ENCODE results near the gene RAD51AP2.
"Not testable (repeated sequence)": the region's sequence is repeated elsewhere in the genome, so short reads cannot be mapped to it uniquely, and the experiment has no call there.

The RAD51AP2 gene

DNA sequence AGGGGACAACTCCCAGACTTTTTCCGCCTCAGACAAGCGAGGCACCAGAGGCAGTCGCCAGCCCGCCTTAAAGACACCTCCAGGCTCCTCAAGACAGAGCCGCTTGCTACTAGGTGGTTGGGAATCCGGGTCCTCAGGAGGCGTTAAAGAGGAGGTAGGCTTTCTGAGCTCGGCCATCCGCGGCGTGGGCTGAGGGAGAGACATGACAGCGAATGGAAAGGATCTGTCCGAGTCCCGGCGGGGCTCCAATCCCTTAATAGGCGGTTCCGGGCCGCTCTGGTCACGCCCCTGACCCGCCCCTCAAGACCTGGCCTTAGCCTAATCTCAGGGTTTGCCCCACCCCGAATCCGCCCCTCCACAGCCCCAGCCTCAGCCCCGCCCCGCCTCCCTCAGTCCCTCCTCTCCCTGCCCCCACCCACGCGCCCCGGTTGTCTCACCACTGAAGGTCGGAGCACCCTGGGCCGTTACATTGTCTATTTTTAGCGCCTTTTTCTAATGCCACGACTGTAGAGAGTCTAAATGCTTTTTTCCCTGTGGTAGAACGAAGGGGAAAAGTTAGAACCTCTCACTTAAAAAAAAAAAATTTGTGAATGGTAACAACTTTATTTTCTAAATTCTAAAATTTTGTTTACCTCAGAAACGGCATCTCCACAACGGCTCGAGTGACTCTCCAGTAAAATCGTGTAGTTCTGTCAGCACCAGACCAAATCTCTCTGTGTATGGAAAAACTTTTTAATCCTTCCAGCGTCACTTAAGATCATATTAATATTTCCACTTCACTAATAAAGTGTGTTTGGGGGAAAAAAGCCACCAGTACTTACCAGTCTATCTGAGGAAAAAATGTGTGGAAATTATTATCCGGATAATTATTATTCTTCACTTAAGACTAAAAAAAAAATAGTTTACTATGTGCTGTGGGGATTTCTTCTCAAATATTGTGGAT lies at the start of gene RAD51AP2:
Gene RAD51AP2 (minus strand): TSS at position 229 of the 943 bp plus-strand sequence. CDS start 25 bp downstream, at position 204.
- DNase-seq, result no peak

DNA sequence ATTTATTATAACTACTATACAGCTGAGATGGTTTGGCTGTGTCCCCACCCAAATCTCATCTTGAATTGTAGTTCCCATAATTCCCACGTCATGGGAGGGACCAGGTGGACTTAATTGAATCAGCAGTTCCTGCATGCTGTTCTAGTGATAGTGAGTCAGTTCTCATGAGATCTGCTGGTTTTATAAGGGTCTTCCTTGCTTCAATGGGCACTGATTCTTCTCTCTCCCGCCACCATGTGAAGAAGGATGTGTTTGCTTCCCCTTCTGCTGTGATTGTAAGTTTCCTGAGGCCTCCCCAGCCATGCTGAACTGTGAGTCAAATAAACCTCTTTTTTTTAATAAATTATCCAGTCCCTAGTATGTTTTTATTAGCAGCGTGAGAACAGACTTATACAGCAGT lies 47.5 kb upstream of the RAD51AP2 start:
- DNase-seq, result not testable (repeated sequence)

DNA sequence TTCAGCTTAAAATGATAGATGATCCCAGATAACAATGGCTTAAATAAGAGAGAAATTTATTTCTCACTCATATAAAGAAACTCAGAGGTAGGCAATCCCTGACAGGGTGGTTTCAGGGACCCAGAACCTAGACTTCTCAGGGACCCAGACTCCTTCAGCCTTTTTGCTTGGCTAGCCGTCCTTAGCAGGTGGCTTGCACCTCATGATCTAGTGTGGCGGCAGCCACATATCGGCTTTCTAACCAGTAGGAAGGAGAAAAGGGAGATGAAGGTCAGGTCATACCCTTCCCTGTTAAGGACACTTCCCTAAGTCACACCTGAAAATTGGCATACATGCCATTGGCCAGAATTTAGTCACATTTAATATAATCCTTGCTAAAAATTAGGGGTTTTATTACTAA lies 40.6 kb upstream of the RAD51AP2 start:
- no peak for DNase-seq

DNA sequence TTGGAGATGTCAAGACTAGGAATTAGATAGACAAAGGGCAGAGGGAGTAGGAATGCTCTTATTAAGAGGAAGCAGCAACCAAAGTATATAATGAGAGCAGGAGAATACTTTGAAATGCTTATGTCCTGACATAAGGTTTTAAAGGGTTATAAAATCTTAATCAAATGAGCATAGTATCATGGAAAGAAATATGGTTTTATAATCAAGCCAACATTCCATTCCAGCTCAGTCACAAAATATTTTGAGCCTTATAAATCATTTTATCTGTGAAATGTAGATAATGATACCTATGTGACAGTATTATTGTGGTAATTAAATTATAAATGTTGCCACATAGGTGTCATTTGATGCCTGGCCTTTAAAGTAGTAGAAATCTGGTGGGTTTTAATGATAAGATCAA lies 39.8 kb upstream of the RAD51AP2 start:
- DNase-seq, result no peak

DNA sequence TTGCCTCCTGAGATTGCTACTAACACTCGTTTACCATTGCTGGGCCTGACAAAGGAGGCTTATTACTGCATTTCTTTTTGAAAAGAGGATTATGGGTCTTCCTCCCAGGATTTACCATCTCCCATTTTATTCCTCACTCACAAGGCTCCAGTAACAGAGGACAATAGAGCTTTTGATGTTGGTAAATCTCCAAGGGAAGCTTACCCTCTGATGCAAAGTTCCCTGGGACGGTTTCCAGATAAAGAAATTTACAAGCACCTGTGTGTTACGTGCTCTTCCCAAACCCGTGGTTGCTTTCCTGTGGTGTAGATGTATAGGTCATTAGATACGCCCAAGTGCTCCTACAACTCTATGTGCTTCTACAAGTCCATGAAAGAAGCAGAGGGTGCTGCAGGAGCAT lies 39.4 kb upstream of the RAD51AP2 start:
- DNase-seq, result no peak

DNA sequence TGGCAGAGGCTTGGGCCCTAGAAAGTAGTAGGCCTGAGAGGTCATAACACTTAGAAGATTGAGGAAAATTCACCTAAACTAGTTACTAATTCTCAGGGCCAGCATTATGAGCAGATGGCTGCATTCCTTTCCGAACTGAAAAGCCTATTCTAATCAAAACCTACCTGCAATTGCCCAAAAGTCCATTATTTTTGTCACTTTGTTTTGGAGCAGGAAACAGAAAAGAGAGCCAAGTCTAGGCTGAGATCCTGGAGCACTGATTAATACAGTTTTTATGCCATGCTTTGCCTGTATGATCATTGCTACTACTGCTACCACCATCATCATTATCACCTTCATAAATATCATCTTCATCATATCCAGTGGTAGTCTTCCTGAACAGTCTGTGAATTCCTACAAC lies 36.9 kb upstream of the RAD51AP2 start:
- no peak for DNase-seq

DNA sequence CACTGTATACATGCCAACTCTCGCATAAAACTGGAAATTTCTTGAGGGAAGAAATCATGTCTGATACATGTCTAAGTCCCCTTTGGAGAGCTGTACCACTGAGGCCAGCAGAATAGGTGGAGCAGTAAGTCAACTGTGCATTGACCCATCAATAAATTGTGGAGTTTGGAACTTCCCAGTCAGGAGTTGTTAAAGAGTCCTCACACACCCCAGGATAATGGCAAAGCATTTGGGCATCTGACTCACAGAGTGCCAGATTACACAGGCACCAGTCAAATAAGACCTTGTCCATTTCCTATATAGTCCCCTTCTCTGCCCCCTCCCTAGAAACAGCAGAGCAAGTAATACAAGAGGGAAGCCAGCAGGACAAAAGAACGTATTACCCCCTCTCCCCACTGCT lies 32.7 kb upstream of the RAD51AP2 start:
- no peak for DNase-seq

DNA sequence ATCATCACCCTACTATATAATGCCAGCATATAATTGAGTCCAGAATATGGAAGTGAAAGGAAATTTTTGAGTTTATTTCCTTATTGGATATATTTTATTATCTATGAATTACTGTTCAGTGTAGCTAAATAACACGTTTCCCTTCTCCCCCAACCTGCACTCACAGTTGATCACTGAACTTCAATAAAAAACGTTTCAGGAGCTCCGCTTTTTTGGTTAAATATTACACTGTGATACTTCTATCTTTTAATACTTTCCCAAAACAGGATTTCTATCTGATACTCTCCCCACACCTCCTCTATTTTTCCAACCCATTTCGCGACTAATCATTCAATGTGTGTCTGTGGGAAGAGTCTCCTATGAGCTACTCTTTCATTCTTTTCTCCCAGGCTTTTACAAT lies 29.5 kb upstream of the RAD51AP2 start:
- no peak for DNase-seq

DNA sequence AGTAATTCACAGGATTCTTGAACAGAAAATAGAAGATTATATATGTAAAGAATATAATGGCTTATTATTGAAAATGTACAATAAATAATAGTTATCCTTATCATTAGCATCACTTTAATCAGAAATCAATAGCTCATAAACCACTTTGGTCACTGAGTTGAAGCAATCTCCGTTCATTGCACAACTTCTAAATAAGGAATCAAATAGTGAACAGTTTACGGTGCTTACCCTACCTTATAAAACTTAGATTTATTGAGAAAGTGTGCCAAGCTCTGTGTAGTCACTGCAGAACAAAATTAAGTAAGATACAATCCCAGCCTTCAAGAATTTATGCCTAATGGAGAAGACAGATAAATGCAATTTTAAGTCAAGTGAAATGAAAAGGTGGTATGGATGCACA lies 29.0 kb upstream of the RAD51AP2 start:
- no peak for DNase-seq

DNA sequence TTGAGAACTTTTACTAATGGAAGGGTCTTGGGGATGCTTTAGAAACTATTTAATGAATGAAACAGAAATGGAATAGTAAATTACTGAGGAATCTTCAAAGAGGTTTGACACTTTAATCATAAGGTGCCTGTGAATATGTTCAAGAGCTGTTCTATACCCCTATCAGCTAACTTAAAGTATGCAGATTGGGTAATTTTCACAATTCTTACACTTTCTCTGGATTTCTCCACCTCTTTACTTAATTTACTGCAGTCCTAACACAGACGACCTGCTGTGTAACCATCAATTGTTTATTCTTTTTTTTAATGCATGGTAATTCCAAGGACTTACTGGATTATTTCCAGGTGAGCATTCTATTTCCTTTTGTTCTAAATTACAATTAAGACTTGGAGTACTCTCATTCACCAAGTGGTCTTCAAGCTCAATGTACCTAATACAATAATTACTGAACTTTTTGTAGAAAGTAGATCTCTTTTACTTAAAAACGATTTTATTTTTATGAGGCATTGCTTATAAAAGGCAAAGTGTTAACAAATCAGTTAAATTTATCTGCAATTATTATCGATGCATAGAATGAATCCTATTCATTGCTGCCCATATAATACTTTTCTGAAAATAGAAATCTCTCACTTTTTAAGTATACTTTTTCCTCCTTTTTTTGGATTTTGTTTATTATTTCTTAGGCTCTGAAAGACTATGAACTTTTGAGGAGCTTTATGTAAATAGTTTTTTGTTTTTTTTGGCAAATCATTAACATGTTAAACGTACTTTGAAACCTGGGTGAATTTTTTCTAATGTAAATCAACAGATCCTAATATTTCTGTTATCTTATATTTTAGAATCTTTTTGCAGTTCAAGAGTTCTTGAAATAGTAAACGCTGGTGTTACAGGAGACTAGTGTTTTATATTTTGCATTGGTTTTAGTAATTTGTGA lies 27.7 kb upstream of the RAD51AP2 start:
- no peak for DNase-seq

DNA sequence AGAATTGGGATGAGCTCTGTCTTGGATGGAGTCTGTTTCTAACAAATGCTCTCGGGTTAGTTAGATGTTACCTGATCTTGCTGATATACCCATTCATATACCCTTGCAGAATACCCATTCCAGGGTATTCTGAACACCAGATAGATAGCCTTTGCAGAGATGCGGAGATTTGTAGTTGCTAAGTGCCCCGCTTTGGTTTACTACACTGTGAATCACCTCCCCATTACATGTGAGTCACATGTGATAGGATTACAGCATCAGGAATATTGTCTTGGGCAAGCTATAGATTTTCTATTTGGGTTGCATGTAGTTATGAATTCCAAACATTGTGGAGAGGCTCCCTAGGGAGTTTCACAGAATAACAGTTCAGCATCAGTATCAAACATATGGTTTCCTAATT lies 26.0 kb upstream of the RAD51AP2 start:
- DNase-seq, result no peak

DNA sequence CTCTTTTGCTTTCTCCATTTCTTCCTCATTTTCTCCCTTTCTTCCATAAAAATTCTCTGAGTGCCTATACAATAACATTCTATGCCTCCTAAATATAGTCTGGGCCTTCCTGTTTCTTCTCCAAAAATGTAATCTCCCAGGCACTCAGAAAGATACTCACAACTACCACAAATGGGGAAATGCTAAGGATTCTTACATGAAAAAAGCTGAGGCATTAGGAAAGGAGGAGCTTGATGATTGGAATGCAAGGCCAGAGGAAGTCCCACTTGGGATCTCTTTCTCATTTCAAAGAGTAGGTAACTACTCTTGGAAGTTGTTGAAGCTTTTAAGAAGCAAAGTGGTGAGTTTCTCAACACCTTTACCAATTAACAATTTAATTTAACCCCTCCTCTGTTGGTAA lies 25.6 kb upstream of the RAD51AP2 start:
- DNase-seq, result no peak

DNA sequence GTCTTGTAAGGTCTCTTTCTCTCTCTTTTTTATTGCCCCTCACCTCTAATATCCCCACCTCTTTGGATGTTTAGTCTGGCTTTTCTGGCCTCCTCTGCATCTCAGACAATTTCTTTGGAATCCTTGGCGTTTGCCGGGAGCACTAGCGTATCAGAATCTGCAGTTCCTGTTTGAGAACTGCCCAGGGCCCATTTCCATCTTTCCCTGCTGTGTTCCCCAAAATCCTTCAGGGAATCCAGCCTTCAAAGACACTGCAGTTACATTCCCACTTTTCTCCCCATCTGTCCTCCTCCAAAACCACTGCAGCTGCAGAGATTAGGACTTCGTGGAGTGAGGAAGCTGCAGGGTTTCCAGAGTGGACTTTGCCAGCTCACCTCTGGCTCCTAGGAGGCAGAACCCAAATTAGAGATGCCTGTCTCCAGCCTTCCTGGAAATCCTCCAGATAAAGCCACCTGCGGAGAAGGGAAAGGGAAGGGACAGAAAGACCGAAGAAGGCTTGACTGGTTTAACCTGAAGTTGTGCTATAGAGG lies 25.0 kb upstream of the RAD51AP2 start:
- no peak for DNase-seq

DNA sequence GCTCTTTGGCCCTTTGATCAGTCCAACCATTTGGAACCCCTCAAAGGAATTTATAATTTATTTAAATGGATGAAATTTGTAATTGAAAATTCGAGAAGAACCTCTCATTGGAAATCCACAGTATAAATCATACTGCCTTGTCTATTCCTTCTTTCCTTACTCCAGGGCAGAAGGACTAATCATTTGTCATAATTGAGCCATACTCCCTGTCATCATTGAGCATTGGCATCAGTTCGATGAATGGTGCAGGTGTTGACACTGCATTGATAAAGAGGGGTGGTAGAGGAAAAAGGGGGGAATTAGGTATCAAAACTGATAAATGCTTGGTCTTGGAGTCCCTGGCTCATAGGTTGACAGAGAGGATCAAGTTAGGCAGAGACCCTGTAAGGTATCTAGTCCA lies 24.2 kb upstream of the RAD51AP2 start:
- no peak for DNase-seq

DNA sequence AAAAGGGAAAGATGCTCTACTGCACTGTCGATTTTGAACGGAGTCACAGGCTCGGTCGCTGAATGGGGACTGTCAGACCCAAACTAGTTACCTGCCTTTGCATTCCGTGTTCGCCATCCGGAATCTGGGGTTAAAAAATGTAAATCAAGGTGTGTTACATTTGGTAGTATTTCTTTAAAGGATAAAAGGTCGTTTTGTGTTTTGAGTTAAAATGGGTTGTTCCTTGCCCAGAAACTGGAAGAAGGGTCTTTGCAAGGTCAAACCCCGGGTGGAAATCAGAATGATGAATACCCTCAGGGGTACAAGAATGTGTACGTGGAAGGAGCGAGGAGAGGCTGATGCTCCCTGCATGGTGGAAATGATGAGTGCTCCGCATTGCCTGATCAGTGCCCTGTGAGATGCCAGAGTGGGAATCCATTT lies 23.3 kb upstream of the RAD51AP2 start:
- DNase-seq, result no peak

DNA sequence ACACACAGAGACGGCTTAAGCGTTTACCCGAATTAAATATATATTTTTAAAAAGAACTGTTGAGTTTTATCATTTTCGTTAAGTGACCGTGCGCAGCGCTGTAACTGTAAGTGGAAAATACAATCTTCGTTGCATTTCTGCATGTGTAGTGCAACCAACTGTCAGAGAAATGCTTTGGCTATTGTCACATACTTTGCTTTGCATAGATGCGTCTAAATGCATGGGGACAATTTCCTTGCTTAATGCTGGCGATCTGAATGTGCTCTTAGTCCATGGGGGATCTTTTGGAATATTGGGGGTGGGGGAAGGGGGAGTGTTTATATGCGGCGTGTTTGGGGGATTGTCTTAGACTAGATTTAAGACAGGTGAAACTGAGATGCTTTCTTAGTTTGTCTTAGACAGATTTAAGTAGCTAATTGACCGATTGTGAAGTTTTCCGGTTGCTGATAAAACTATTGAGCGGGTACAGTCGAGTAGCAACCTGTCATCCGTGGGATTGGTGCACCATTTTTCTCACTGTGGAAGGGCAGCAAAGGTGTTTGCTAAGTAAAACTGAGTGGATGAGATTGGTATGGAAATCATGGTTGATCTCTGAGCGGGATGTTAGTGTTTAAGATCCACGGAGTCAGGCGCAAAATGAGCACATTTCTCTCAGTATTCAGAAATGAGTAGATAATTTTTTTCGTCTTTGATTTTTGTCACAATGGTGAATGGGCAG lies 22.7 kb upstream of the RAD51AP2 start:
- DNase-seq, result no peak

DNA sequence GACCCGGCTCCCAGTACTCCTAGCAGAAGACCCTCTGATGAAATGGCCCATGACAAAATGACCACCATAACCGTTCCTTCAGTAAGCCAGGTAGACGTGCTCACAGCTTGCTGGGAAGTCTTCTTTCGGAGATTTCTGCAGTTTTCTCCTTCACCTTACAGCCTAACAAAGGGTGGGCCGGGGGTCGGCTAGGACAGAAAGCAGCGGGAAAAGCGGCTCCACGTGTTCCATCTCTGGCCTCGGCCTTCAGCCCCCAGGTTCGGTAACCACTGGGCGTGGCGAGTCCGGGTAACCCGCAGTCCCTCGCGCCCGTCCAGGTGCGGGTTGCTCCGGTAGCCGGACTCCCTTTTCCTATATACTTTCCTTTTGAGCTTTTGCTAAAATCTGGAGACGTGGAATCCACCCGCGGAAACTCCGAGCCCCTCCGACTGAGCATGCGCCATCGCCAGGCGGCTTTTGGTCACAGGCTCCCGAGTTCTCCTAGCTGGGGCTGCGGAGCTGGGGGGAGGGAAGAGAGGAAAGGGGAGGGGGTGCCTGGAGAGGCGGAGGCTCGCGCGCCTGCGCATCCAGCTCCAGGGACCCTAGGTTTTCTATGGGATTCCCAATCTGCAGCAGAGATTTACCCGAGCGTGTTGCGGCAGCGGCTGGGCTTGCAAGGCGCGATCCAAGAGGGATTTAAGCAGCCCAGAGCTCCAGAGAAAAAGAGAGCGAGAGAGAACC lies 22.0 kb upstream of the RAD51AP2 start, which contains the start of gene VSNL1:
Gene VSNL1 (plus strand): TSS at position 604 of the 720 bp plus-strand sequence. CDS start 51,379 bp downstream, outside the sequence.
- DNase-seq, result peak; percentile 50

DNA sequence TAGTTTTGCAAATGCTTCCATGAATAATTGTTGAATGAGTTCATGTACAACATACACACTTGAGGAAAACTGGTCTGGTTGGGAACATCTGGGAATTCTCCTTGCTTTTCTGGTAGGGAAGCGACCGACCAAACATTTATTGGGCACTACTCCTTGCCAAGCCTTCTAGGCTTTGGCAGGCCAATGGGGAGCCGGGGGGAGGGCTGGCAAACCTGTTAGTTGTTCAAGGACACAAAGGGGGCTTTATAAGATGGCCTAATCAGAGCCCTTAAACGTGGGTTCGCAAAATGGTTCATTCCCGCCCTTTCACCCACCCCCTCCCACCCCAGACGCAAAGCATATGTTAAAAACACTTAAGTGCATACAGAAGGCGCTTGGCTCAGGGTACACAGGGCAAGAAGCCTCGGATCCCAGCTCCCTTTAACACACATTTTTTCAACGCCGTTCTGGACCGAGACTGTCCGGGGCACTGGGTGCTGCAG lies 21.4 kb upstream of the RAD51AP2 start:
- DNase-seq, result no peak

DNA sequence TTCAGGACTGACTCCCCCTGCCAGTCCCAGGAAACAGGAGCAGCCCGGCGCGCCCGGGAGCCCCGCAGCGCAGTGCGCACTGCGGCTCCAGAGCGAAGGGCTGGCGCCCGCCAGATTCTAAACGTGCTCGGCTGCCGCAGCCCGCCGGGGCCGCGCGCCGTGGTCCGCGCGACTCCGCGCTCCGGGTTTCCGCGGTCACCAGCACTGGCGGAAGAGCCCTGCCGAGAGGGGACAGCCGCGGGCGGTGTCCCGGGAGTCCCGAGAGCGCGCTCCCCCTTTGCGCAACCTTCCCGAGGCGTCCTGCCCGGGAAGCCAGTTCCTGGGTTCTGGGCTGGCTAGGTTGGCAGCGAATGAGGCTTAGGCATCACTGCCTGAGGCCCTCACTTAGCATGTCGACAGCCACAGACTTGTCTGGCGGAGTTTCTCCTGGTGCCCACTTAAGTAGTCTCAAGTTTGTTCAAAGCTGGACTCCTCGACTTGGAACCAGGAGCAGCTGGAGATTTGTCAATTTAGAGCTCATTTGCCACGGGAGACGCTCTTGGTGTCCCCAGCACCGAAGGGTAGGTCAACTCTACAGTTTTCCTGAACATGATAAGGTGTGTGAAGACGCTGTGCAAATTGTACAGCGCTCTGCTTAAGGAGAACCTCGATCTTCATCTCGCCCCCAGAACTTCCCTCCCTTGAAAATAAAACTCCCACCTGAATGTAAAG lies 20.8 kb upstream of the RAD51AP2 start:
- DNase-seq, result peak; percentile 29

DNA sequence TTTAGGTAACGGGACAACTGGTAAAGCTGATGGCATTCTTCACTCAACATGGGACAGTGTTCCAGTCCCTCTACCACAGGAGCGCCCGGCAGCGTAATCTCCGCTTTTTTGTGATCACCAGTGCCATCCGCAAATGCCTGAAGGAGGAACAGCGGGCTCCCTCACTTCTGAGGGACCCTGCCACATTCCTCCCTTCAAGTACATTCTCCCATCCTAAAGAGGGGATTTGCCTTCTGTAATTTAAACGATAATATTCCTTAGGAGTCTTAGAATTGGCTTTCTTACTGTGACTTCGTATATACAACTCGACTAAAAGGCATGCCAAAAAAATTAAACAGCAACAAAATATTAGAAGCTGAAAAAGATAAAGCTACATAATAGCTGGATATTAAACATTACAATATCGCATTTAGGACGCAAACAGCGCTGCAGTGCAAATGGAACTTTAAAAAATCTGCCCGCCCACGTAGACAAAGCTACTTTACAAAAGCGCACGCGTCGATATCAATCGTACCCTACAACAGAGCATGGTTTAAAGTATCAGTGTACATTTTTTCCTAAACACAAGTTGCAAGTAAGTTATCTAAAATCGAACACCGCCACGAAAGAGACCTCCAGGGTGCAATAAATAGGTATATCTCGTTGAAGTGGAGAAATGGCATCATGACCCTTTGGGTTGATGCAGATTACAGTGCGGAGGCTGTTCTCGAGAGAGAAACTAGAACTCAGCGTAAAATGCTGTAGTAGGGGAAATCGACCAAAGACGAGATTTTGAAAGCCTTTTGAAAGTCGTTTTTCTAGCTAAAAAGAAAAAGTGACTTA lies 20.0 kb upstream of the RAD51AP2 start:
- no peak for DNase-seq

Measured in DMS 273 treated with DMSO at 0.1 percent for 48 hours (cell line).